Activated B cell treated with CpG ODN at 0.5 μM for 24 hours (primary cell): ENCODE data around the gene ME2. TPM values are rescaled to one million over a fixed set of nuclear protein-coding genes. Genes with fewer than 3 reads are reported as not detected.

Source experiments
- ATAC-seq: fragments of 200-7000 bp; cut with Tn5 transposase; one replicate; pipeline ENCODE4 v1.10.0; 2021; ENCODE audit warnings: low read depth, mild to moderate bottlenecking, moderate library complexity
- CTCF ChIA-PET: fragments of 350-600 bp; sonication (Branson Sonifier 250); formaldehyde crosslinking; loops from one replicate; lab custom pipeline; 2021; ENCODE audit warnings: antibody characterized with exemption; lab: Charles Lee
- POLR2A ChIA-PET: fragments of 350-600 bp; sonication (Branson Sonifier 250); formaldehyde crosslinking; loops from one replicate; lab custom pipeline; 2021; ENCODE audit warnings: antibody characterized with exemption; lab: Charles Lee
- DNase-seq: peaks from one replicate; pipeline ENCODE4 v3.0.0; 2022
- H3K27ac Mint-ChIP-seq: one replicate; pipeline ENCODE4 v1.8.0; 2020; ENCODE audit warnings: mixed read lengths
- H3K27me3 Mint-ChIP-seq: one replicate; pipeline ENCODE4 v1.8.0; 2021; ENCODE audit warnings: mixed read lengths
- H3K36me3 Mint-ChIP-seq: one replicate; pipeline ENCODE4 v1.8.0; 2021; ENCODE audit warnings: low read depth, mixed read lengths
- H3K4me1 Mint-ChIP-seq: one replicate; pipeline ENCODE4 v1.8.0; 2021; ENCODE audit warnings: mixed read lengths
- H3K4me3 Mint-ChIP-seq: one replicate; pipeline ENCODE4 v1.8.0; 2020; ENCODE audit warnings: mild to moderate bottlenecking, mixed read lengths
- H3K9me3 Mint-ChIP-seq: one replicate; pipeline ENCODE4 v1.8.0; 2020; ENCODE audit warnings: mixed read lengths
- CTCF ChIP-seq: fragments of 200-600 bp; IDR thresholded peaks from one replicate; pipeline ENCODE4 v1.8.0; 2022; ENCODE audit warnings: antibody characterized with exemption, mild to moderate bottlenecking
- intact Hi-C: fragments of 100-400 bp; cut with micrococcal nuclease; formaldehyde crosslinking; loops from one replicate; pipeline ENCODE4 v1.15.1; 2024
- total RNA-seq: library from RNA; stranded (reverse); gene quantifications from 2 replicates; pipeline ENCODE4 v1.2.3, GENCODE V29; 2022

ME2 gene
- total RNA-seq, 1 donor from 2014 or later = 63.5 TPM

- Mint-ChIP-seq H3K27me3 (no peaks in the 10 kb centered on the region), H3K36me3 (peaks cover 77% of the 10 kb centered on the region), H3K4me3 (no peak overlapping the region), H3K27ac (no peak overlapping the region), H3K4me1 (no peaks in the 10 kb centered on the region), H3K9me3 (peaks cover 6% of the 10 kb centered on the region)
- DNase-seq (no peak), ATAC-seq (no peak)
- ChIA-PET POLR2A (no interaction called here), CTCF (no interaction called here)
- intact Hi-C loops = no loop called here
- no peak for TF ChIP-seq CTCF
These were observed 47.6 kb downstream of the ME2 start for GRCh38 chr18:50926521-50926920.

GRCh38 chr18:50928551-50928950 is 49.6 kb downstream of the ME2 start:
- peaks cover 69% of the 10 kb centered on the region for H3K36me3 Mint-ChIP-seq
- no peak for TF ChIP-seq CTCF
- H3K27me3 Mint-ChIP-seq = no peaks in the 10 kb centered on the region
- no peak for ATAC-seq
- H3K27ac Mint-ChIP-seq = no peak overlapping the region
- H3K9me3 Mint-ChIP-seq = peaks cover 6% of the 10 kb centered on the region
- no peaks in the 10 kb centered on the region for H3K4me1 Mint-ChIP-seq
- ChIA-PET CTCF (no interaction called here), POLR2A (no interaction called here)
- DNase-seq = no peak
- no peak overlapping the region for H3K4me3 Mint-ChIP-seq
- intact Hi-C loops = no loop called here

GRCh38 chr18:50933684-50934083 is 54.8 kb downstream of the ME2 start:
- CTCF ChIA-PET = no interaction called here
- no peak for TF ChIP-seq CTCF
- Mint-ChIP-seq H3K4me3 (no peak overlapping the region), H3K4me1 (peaks cover 6% of the 10 kb centered on the region), H3K27ac (no peak overlapping the region), H3K27me3 (no peaks in the 10 kb centered on the region), H3K36me3 (peaks cover 56% of the 10 kb centered on the region), H3K9me3 (no peaks in the 10 kb centered on the region)
- POLR2A ChIA-PET = no interaction called here
- intact Hi-C loops = loop anchor here (2.0 kb wide), 1 partner anchor 55 kb away; the partner anchor contains the start of gene ME2
- no peak for ATAC-seq
- DNase-seq = no peak

GRCh38 chr18:50934545-50935211 is 55.8 kb downstream of the ME2 start:
- DNase-seq (no peak), ATAC-seq (no peak)
- Mint-ChIP-seq H3K36me3 (peaks cover 56% of the 10 kb centered on the region), H3K27ac (no peak overlapping the region), H3K4me1 (peaks cover 6% of the 10 kb centered on the region), H3K9me3 (no peaks in the 10 kb centered on the region), H3K27me3 (no peaks in the 10 kb centered on the region), H3K4me3 (no peak overlapping the region)
- POLR2A ChIA-PET = no interaction called here
- intact Hi-C loops = loop anchor here (2.0 kb wide), 1 partner anchor 56 kb away; the partner anchor contains the start of gene ME2
- CTCF ChIA-PET = no interaction called here
- no peak for TF ChIP-seq CTCF

- intact Hi-C loops = loop anchor here (2.0 kb wide), 1 partner anchor 57 kb away; the partner anchor contains the start of gene ME2
- no peaks in the 10 kb centered on the region for H3K27me3 Mint-ChIP-seq
- DNase-seq (no peak), ATAC-seq (no peak)
- TF ChIP-seq CTCF = no peak
- ChIA-PET CTCF (no interaction called here), POLR2A (no interaction called here)
- H3K9me3 Mint-ChIP-seq = no peaks in the 10 kb centered on the region
- no peak overlapping the region for H3K4me3 Mint-ChIP-seq
- peaks cover 6% of the 10 kb centered on the region for H3K4me1 Mint-ChIP-seq
- H3K27ac Mint-ChIP-seq = no peak overlapping the region
- peaks cover 56% of the 10 kb centered on the region for H3K36me3 Mint-ChIP-seq
These were observed 56.7 kb downstream of the ME2 start for GRCh38 chr18:50935493-50936191.
